Trophoblast cell (in vitro differentiated cells and primary cell): ENCODE measurements around the gene ZNF319.
A peak's percentile ranks its signal among the peaks of the same experiment; 100 is the strongest.

Experiments used
- DNase-seq, 2 donors: peaks; one replicate each; pipeline ENCODE4 v3.0.0-alpha.2; 2016
- H2AFZ ChIP-seq: 2 replicates; pipeline ENCODE4 v1.6.1; 2013; ENCODE audit warnings: low read length, moderate library complexity, mild to moderate bottlenecking; ENCODE audit not compliant: insufficient read depth, poor library complexity
- H2AK5ac ChIP-seq: 2 replicates; pipeline ENCODE4 v1.6.1; 2013; ENCODE audit warnings: mild to moderate bottlenecking, low read length
- H2BK120ac ChIP-seq: 2 replicates; pipeline ENCODE4 v1.6.1; 2013; ENCODE audit warnings: low read length, mild to moderate bottlenecking, moderate library complexity; ENCODE audit not compliant: insufficient read depth, poor library complexity
- H2BK12ac ChIP-seq: 2 replicates; pipeline ENCODE4 v1.6.1; 2013; ENCODE audit warnings: mild to moderate bottlenecking, low read length, moderate library complexity
- H2BK5ac ChIP-seq: 2 replicates; pipeline ENCODE4 v1.6.1; 2013; ENCODE audit warnings: low read length, low read depth, moderate library complexity, mild to moderate bottlenecking; ENCODE audit not compliant: poor library complexity
- H3K14ac ChIP-seq: 2 replicates; pipeline ENCODE4 v1.6.1; 2013; ENCODE audit warnings: mild to moderate bottlenecking, low read length
- H3K18ac ChIP-seq: 2 replicates; pipeline ENCODE4 v1.6.1; 2013; ENCODE audit warnings: mild to moderate bottlenecking, low read length
- H3K23ac ChIP-seq: 2 replicates; pipeline ENCODE4 v1.6.1; 2013; ENCODE audit warnings: low read length
- H3K27ac ChIP-seq: 2 replicates; pipeline ENCODE4 v1.5.1; 2013; ENCODE audit warnings: low read depth, mild to moderate bottlenecking, inconsistent platforms, low read length, moderate library complexity
- H3K27me3 ChIP-seq: 2 replicates; pipeline ENCODE4 v1.6.1; 2013; ENCODE audit warnings: inconsistent platforms, mild to moderate bottlenecking, low read length, moderate library complexity; ENCODE audit not compliant: insufficient read depth
- H3K36me3 ChIP-seq, 2 experiments: 1 replicate in 1 of 2; 2 replicates in 1 of 2; pipeline ENCODE4 v1.6.1; 2013; ENCODE audit warnings: low read length in 2 of 2, mild to moderate bottlenecking in 2 of 2, moderate library complexity in 1 of 2; ENCODE audit not compliant: insufficient read depth in 2 of 2, control insufficient read depth in 1 of 2
- H3K4ac ChIP-seq: 2 replicates; pipeline ENCODE4 v1.6.1; 2013; ENCODE audit warnings: low read depth, mild to moderate bottlenecking, low read length, moderate library complexity
- H3K4me1 ChIP-seq, 2 experiments: 1 replicate in 1 of 2; 2 replicates in 1 of 2; pipeline ENCODE4 v1.6.1; 2013; ENCODE audit warnings: low read length in 2 of 2, mild to moderate bottlenecking in 2 of 2, moderate library complexity in 1 of 2; ENCODE audit not compliant: insufficient read depth in 2 of 2, control insufficient read depth in 1 of 2
- H3K4me2 ChIP-seq: 2 replicates; pipeline ENCODE4 v1.6.1; 2013; ENCODE audit warnings: inconsistent platforms, mild to moderate bottlenecking, low read length, moderate library complexity
- H3K4me3 ChIP-seq: 2 replicates; pipeline ENCODE4 v1.5.1; 2013; ENCODE audit warnings: mild to moderate bottlenecking, low read depth, low read length, inconsistent platforms
- H3K79me1 ChIP-seq: one replicate; pipeline ENCODE4 v1.6.1; 2013; ENCODE audit warnings: low read length
- H3K79me2 ChIP-seq: 2 replicates; pipeline ENCODE4 v1.6.1; 2013; ENCODE audit warnings: low read length, mild to moderate bottlenecking; ENCODE audit not compliant: control insufficient read depth, insufficient read depth, poor library complexity
- H3K9ac ChIP-seq: 2 replicates; pipeline ENCODE4 v1.6.1; 2013; ENCODE audit warnings: mild to moderate bottlenecking, low read length
- H3K9me3 ChIP-seq: 2 replicates; pipeline ENCODE4 v1.6.1; 2013; ENCODE audit warnings: low read depth, mild to moderate bottlenecking, control low read depth, inconsistent platforms, low read length; ENCODE audit not compliant: insufficient read depth
- H4K12ac ChIP-seq: 2 replicates; pipeline ENCODE4 v1.6.1; 2013; ENCODE audit warnings: low read depth, mild to moderate bottlenecking, low read length, moderate library complexity
- H4K8ac ChIP-seq: 2 replicates; pipeline ENCODE4 v1.6.1; 2013; ENCODE audit warnings: low read depth, mild to moderate bottlenecking, low read length, moderate library complexity
- H4K91ac ChIP-seq: one replicate; pipeline ENCODE4 v1.6.1; 2013; ENCODE audit warnings: low read depth, mild to moderate bottlenecking, low read length, moderate library complexity
- WGBS: extraction: QIAGEN DNeasy Blood & Tissue Kit; methylation state at CpG from one replicate; pipeline ENCODE4 v1.1.7; 2013; ENCODE audit warnings: missing lambda C conversion rate; ENCODE audit not compliant: insufficient read length, insufficient coverage; ENCODE audit errors: extremely low coverage; 5-methylcytosine and 5-hydroxymethylcytosine counted together

The ZNF319 gene

GRCh38 chr16:58041628-58041955, 41.1 kb upstream of the ZNF319 start:
- H2BK12ac ChIP-seq: no peak overlapping the region

GRCh38 chr16:58040945-58041627, 40.6 kb upstream of the ZNF319 start:
- Histone ChIP-seq H3K79me2 (no peaks in the 10 kb centered on the region), H3K9ac (no peak overlapping the region), H4K12ac (no peak overlapping the region), H3K79me1 (no peaks in the 10 kb centered on the region), H3K23ac (no peak overlapping the region), H3K27me3 (no peaks in the 10 kb centered on the region), H3K4ac (no peak overlapping the region), H2AK5ac (no peak overlapping the region), H3K36me3 (peaks cover 47 to 60% of the 10 kb centered on the region in 2 experiments), H3K18ac (no peak overlapping the region), H4K8ac (no peak overlapping the region), H3K9me3 (peaks cover 4% of the 10 kb centered on the region), H3K4me1 (peaks cover 2 to 4% of the 10 kb centered on the region in 2 experiments), H2AFZ (no peak overlapping the region), H2BK120ac (no peak overlapping the region), H3K4me2 (no peak overlapping the region), H4K91ac (no peak overlapping the region), H3K27ac (no peak overlapping the region), H2BK12ac (no peak overlapping the region), H2BK5ac (no peak overlapping the region), H3K14ac (no peak overlapping the region), H3K4me3 (no peak overlapping the region)
- WGBS: no CpG with 5 or more reads among the region's 14 CpGs
- no peak for DNase-seq

More at GRCh38 chr16:58041628-58041955, 41.1 kb upstream of the ZNF319 start:
- no peak overlapping the region for H2BK5ac ChIP-seq
- H3K27me3 ChIP-seq: no peaks in the 10 kb centered on the region
- peaks cover 2 to 4% of the 10 kb centered on the region in 2 experiments for H3K4me1 ChIP-seq
- H3K9ac ChIP-seq: no peak overlapping the region
- no peak overlapping the region for H3K14ac ChIP-seq
- H3K4me3 ChIP-seq: no peak overlapping the region
- peaks cover 47 to 60% of the 10 kb centered on the region in 2 experiments for H3K36me3 ChIP-seq
- H4K8ac ChIP-seq: no peak overlapping the region
- no peak for DNase-seq
- H3K79me2 ChIP-seq: no peaks in the 10 kb centered on the region
- peaks cover 4% of the 10 kb centered on the region for H3K9me3 ChIP-seq
- no peak overlapping the region for H3K4ac ChIP-seq
- H3K4me2 ChIP-seq: no peak overlapping the region
- H3K79me1 ChIP-seq: no peaks in the 10 kb centered on the region
- no peak overlapping the region for H4K12ac ChIP-seq
- no peak overlapping the region for H4K91ac ChIP-seq
- no peak overlapping the region for H3K18ac ChIP-seq
- H2AFZ ChIP-seq: no peak overlapping the region
- H2BK120ac ChIP-seq: no peak overlapping the region
- no peak overlapping the region for H3K23ac ChIP-seq
- H3K27ac ChIP-seq: no peak overlapping the region
- H2AK5ac ChIP-seq: no peak overlapping the region
- no CpG with 5 or more reads among the region's 18 CpGs for WGBS

GRCh38 chr16:58040496-58040846, 40.0 kb upstream of the ZNF319 start:
- no peak overlapping the region for H3K23ac ChIP-seq
- H3K18ac ChIP-seq: no peak overlapping the region
- H3K9me3 ChIP-seq: peaks cover 4% of the 10 kb centered on the region
- H3K27me3 ChIP-seq: no peaks in the 10 kb centered on the region
- H4K8ac ChIP-seq: no peak overlapping the region
- no peak overlapping the region for H3K4me3 ChIP-seq
- no peak overlapping the region for H3K4ac ChIP-seq
- peaks cover 47 to 62% of the 10 kb centered on the region in 2 experiments for H3K36me3 ChIP-seq
- no peaks in the 10 kb centered on the region for H3K79me2 ChIP-seq
- H2BK5ac ChIP-seq: no peak overlapping the region
- no peak overlapping the region for H2BK120ac ChIP-seq
- H3K4me2 ChIP-seq: no peak overlapping the region
- no peaks in the 10 kb centered on the region for H3K79me1 ChIP-seq
- H3K4me1 ChIP-seq: peaks cover 2 to 4% of the 10 kb centered on the region in 2 experiments
- no peak overlapping the region for H3K14ac ChIP-seq
- H4K12ac ChIP-seq: no peak overlapping the region
- DNase-seq: no peak
- H3K9ac ChIP-seq: no peak overlapping the region
- no peak overlapping the region for H2AFZ ChIP-seq
- H4K91ac ChIP-seq: no peak overlapping the region
- H2AK5ac ChIP-seq: no peak overlapping the region
- no CpG with 5 or more reads among the region's 12 CpGs for WGBS
- no peak overlapping the region for H2BK12ac ChIP-seq
- no peak overlapping the region for H3K27ac ChIP-seq

GRCh38 chr16:58039829-58040495, 39.5 kb upstream of the ZNF319 start:
- Histone ChIP-seq H3K14ac (no peak overlapping the region), H4K91ac (no peak overlapping the region), H3K4ac (no peak overlapping the region), H3K4me3 (peak overlapping the region; percentile 47), H2AK5ac (no peak overlapping the region), H2BK5ac (no peak overlapping the region), H2BK12ac (no peak overlapping the region), H4K8ac (no peak overlapping the region), H2AFZ (no peak overlapping the region), H2BK120ac (no peak overlapping the region), H3K27me3 (no peaks in the 10 kb centered on the region), H3K9me3 (peaks cover 4% of the 10 kb centered on the region), H3K9ac (peak overlapping the region; percentile 31), H3K36me3 (peaks cover 45 to 58% of the 10 kb centered on the region in 2 experiments), H3K27ac (no peak overlapping the region), H3K4me2 (no peak overlapping the region), H3K4me1 (peaks cover 6 to 7% of the 10 kb centered on the region in 2 experiments), H3K79me2 (no peaks in the 10 kb centered on the region), H3K18ac (no peak overlapping the region), H3K79me1 (no peaks in the 10 kb centered on the region), H3K23ac (no peak overlapping the region), H4K12ac (no peak overlapping the region)
- WGBS: no CpG with 5 or more reads among the region's 26 CpGs
- no peak for DNase-seq
